Fibroblast of lung (primary cell): ENCODE results near the gene GCC1. TPM values are rescaled to one million over a fixed set of nuclear protein-coding genes. Genes with fewer than 3 reads are reported as not detected.

Source experiments
- DNase-seq, 2 donors: peaks; one replicate each; pipeline versions ENCODE4 v3.0.0 to v3.0.0-alpha.2; 2010; ENCODE audit warnings: low read depth in 2 of 2
- H2AFZ ChIP-seq: 2 replicates; pipeline ENCODE4 v1.5.1; 2012; ENCODE audit warnings: low read length, control low read depth, inconsistent platforms
- H3K27ac ChIP-seq: 2 replicates; pipeline ENCODE4 v1.5.1; 2011; ENCODE audit warnings: low read length, control low read depth; ENCODE audit not compliant: insufficient read depth
- H3K27me3 ChIP-seq: 2 replicates; pipeline ENCODE4 v1.5.1; 2011; ENCODE audit warnings: mild to moderate bottlenecking, low read length; ENCODE audit not compliant: control insufficient read depth, insufficient read depth
- H3K36me3 ChIP-seq: 2 replicates; pipeline ENCODE4 v1.5.1; 2011; ENCODE audit warnings: low read length; ENCODE audit not compliant: control insufficient read depth, insufficient read depth
- H3K4me1 ChIP-seq: 2 replicates; pipeline ENCODE4 v1.5.1; 2011; ENCODE audit warnings: low read length; ENCODE audit not compliant: control insufficient read depth, insufficient read depth; ENCODE audit errors: extremely low read depth
- H3K4me2 ChIP-seq: 2 replicates; pipeline ENCODE4 v1.5.1; 2011; ENCODE audit warnings: low read length, control low read depth; ENCODE audit not compliant: insufficient read depth; ENCODE audit errors: extremely low read depth
- H3K4me3 ChIP-seq, 4 experiments: fragments of 200-600 bp in 1 of 4; sonication (generic) in 1 of 4; replicated peaks in 1 of 4; 2 replicates each; pipeline ENCODE4 v1.5.1; 2011 to 2016; ENCODE audit warnings: low read length in 4 of 4, low read depth in 3 of 4, mild to moderate bottlenecking in 3 of 4, control low read depth in 2 of 4, inconsistent platforms in 1 of 4, mixed read lengths in 1 of 4; ENCODE audit not compliant: insufficient read depth in 1 of 4; ENCODE audit errors: control extremely low read depth in 1 of 4
- H3K79me2 ChIP-seq: 2 replicates; pipeline ENCODE4 v1.5.1; 2012; ENCODE audit warnings: mild to moderate bottlenecking, low read length, inconsistent platforms; ENCODE audit not compliant: control insufficient read depth, insufficient read depth
- H3K9ac ChIP-seq: 2 replicates; pipeline ENCODE4 v1.5.1; 2011; ENCODE audit warnings: mild to moderate bottlenecking, low read length, control low read depth; ENCODE audit not compliant: insufficient read depth
- H3K9me3 ChIP-seq: 2 replicates; pipeline ENCODE4 v1.5.1; 2012; ENCODE audit warnings: low read depth, low read length; ENCODE audit not compliant: control insufficient read depth, insufficient read depth
- H4K20me1 ChIP-seq: 2 replicates; pipeline ENCODE4 v1.5.1; 2011; ENCODE audit warnings: low read length; ENCODE audit not compliant: control insufficient read depth, insufficient read depth; ENCODE audit errors: extremely low read depth
- CTCF ChIP-seq, 2 donors: IDR thresholded peaks in 1 of 2; conservative IDR thresholded peaks in 1 of 2; 1 replicate in 1 of 2; 2 replicates in 1 of 2; pipeline ENCODE4 v1.5.1; 2011 to 2012; ENCODE audit warnings: low read length in 2 of 2, control low read depth in 1 of 2, inconsistent platforms in 1 of 2, low read depth in 1 of 2, mild to moderate bottlenecking in 1 of 2
- EZH2 ChIP-seq: IDR thresholded peaks from 2 replicates; pipeline ENCODE4 v1.5.1; 2012; ENCODE audit warnings: low read length, control low read depth, mild to moderate bottlenecking; ENCODE audit errors: missing control alignments
- polyA plus RNA-seq, 2 donors: library from polyadenylated mRNA; depleted of rRNA in 1 of 2; stranded (reverse) in 1 of 2; unstranded in 1 of 2; fragments of >200 nt; gene quantifications; 2 replicates each; pipeline ENCODE4 v1.2.1, GENCODE V29; 2011 to 2012; ENCODE audit warnings: missing spikeins in 1 of 2
- total RNA-seq: library from RNA; depleted of rRNA; stranded (reverse); fragments of >200 nt; gene quantifications from 2 replicates; pipeline ENCODE4 v1.2.1, GENCODE V29; 2014

Gene GCC1
- total and polyA plus RNA-seq, 2 donors (not counting 1 experiment from before 2014, with no cell fraction given): 8.0 to 38.8 TPM

- H3K27me3 ChIP-seq: peaks cover 45% of the 10 kb centered on the region
- H3K9me3 ChIP-seq: no peaks in the 10 kb centered on the region
- H3K9ac ChIP-seq: no peak overlapping the region
- no peaks in the 10 kb centered on the region for H3K79me2 ChIP-seq
- no peak for DNase-seq
- no peak overlapping the region for H3K27ac ChIP-seq
- no peaks in the 10 kb centered on the region for H4K20me1 ChIP-seq
- no peak overlapping the region for H3K4me3 ChIP-seq
- no peaks in the 10 kb centered on the region for H3K4me1 ChIP-seq
- H2AFZ ChIP-seq: no peak overlapping the region
- H3K36me3 ChIP-seq: no peaks in the 10 kb centered on the region
- TF ChIP-seq EZH2 (no peak), CTCF (conservative IDR thresholded peaks at IDR 0.05 in 1 of 2, IDR thresholded peaks at IDR 0.05 in 1 of 2; ENCODE audit: low read depth in 1 of 2, low read length in 2 of 2) (no peak)
- H3K4me2 ChIP-seq: no peak overlapping the region
These were observed 31.3 kb upstream of the GCC1 start for GRCh38 chr7:127616724-127617123.

- H2AFZ ChIP-seq: no peak overlapping the region
- H3K79me2 ChIP-seq: no peaks in the 10 kb centered on the region
- H3K36me3 ChIP-seq: no peaks in the 10 kb centered on the region
- H3K4me1 ChIP-seq: no peaks in the 10 kb centered on the region
- no peak for TF ChIP-seq CTCF (conservative IDR thresholded peaks at IDR 0.05 in 1 of 2, IDR thresholded peaks at IDR 0.05 in 1 of 2; ENCODE audit: low read depth in 1 of 2, low read length in 2 of 2)
- no peak for TF ChIP-seq EZH2
- no peaks in the 10 kb centered on the region for H4K20me1 ChIP-seq
- H3K27me3 ChIP-seq: peaks cover 15% of the 10 kb centered on the region
- H3K9ac ChIP-seq: no peak overlapping the region
- no peaks in the 10 kb centered on the region for H3K9me3 ChIP-seq
- H3K4me3 ChIP-seq: no peak overlapping the region
- no peak overlapping the region for H3K4me2 ChIP-seq
- H3K27ac ChIP-seq: no peak overlapping the region
- no peak for DNase-seq
These were observed 26.9 kb upstream of the GCC1 start for GRCh38 chr7:127612263-127612662.

GRCh38 chr7:127609297-127609696, 23.9 kb upstream of the GCC1 start:
- no peak for DNase-seq
- H3K27me3 ChIP-seq: no peaks in the 10 kb centered on the region
- no peaks in the 10 kb centered on the region for H3K79me2 ChIP-seq
- H3K36me3 ChIP-seq: no peaks in the 10 kb centered on the region
- no peak overlapping the region for H3K9ac ChIP-seq
- no peak overlapping the region for H3K4me3 ChIP-seq
- H3K9me3 ChIP-seq: no peaks in the 10 kb centered on the region
- H3K27ac ChIP-seq: no peak overlapping the region
- H4K20me1 ChIP-seq: no peaks in the 10 kb centered on the region
- no peaks in the 10 kb centered on the region for H3K4me1 ChIP-seq
- TF ChIP-seq EZH2: no peak
- no peak for TF ChIP-seq CTCF (conservative IDR thresholded peaks at IDR 0.05 in 1 of 2, IDR thresholded peaks at IDR 0.05 in 1 of 2; ENCODE audit: low read depth in 1 of 2, low read length in 2 of 2)
- H2AFZ ChIP-seq: no peak overlapping the region
- H3K4me2 ChIP-seq: no peak overlapping the region
